ENCODE measurements around the gene OR1F1. TPM values are rescaled to one million over a fixed set of nuclear protein-coding genes. Genes with fewer than 3 reads are reported as not detected.
"Not testable (repeated sequence)": the region's sequence is repeated elsewhere in the genome, so short reads cannot be mapped to it uniquely, and the experiment has no call there.

Gene OR1F1
- total RNA-seq: not detected
- long read RNA-seq: 0 reads

- ATAC-seq (no peak), DNase-seq (no peak)
- intact Hi-C loops (cut with micrococcal nuclease): no loop called here
Observed at GRCh38 chr16:3187798-3188674, at the start of gene OR1F1. OR1F1 (plus strand) TSS chr16:3188204.

GRCh38 chr16:3138342-3138741 is 49.7 kb upstream of the OR1F1 start:
- DNase-seq: no peak

GRCh38 chr16:3138823-3139426 is 49.1 kb upstream of the OR1F1 start:
- DNase-seq (no peak), ATAC-seq (no peak)
- intact Hi-C loops (cut with micrococcal nuclease): no loop called here

More at GRCh38 chr16:3138342-3138741, 49.7 kb upstream of the OR1F1 start:
- intact Hi-C loops (cut with micrococcal nuclease): no loop called here
- no peak for ATAC-seq

GRCh38 chr16:3139561-3139960 is 48.4 kb upstream of the OR1F1 start:
- intact Hi-C loops (cut with micrococcal nuclease): not testable (repeated sequence)

GRCh38 chr16:3140603-3141427 is 47.2 kb upstream of the OR1F1 start:
- intact Hi-C loops (cut with micrococcal nuclease): no loop called here
- ATAC-seq (no peak), DNase-seq (no peak)

More at GRCh38 chr16:3139561-3139960, 48.4 kb upstream of the OR1F1 start:
- not testable (repeated sequence) for DNase-seq, ATAC-seq

GRCh38 chr16:3141781-3142311 is 46.2 kb upstream of the OR1F1 start:
- no peak for DNase-seq
- ATAC-seq: no peak
- intact Hi-C loops (cut with micrococcal nuclease): no loop called here

GRCh38 chr16:3142327-3142726 is 45.7 kb upstream of the OR1F1 start:
- ATAC-seq: no peak
- peak; percentile 28 for DNase-seq
- intact Hi-C loops (cut with micrococcal nuclease): no loop called here

- no peak for ATAC-seq
- intact Hi-C loops (cut with micrococcal nuclease): no loop called here
- no peak for DNase-seq
Observed at GRCh38 chr16:3142770-3143169, 45.2 kb upstream of the OR1F1 start.

GRCh38 chr16:3143189-3143588 is 44.8 kb upstream of the OR1F1 start:
- intact Hi-C loops (cut with micrococcal nuclease): no loop called here
- ATAC-seq (no peak), DNase-seq (no peak)

GRCh38 chr16:3143598-3144320 is 44.2 kb upstream of the OR1F1 start:
- intact Hi-C loops (cut with micrococcal nuclease): no loop called here
- ATAC-seq (peak; percentile 85), DNase-seq (peak; percentile 75)

- intact Hi-C loops (cut with micrococcal nuclease): no loop called here
- ATAC-seq (peak; percentile 11), DNase-seq (no peak)
Observed at GRCh38 chr16:3144321-3144983, 43.6 kb upstream of the OR1F1 start.

- intact Hi-C loops (cut with micrococcal nuclease): no loop called here
- ATAC-seq: no peak
- no peak for DNase-seq
Observed at GRCh38 chr16:3145151-3145550, 42.9 kb upstream of the OR1F1 start.

- no peak for DNase-seq
- intact Hi-C loops (cut with micrococcal nuclease): no loop called here
- no peak for ATAC-seq
Observed at GRCh38 chr16:3145660-3146059, 42.3 kb upstream of the OR1F1 start.

- intact Hi-C loops (cut with micrococcal nuclease): no loop called here
- DNase-seq: no peak
- no peak for ATAC-seq
Observed at GRCh38 chr16:3147046-3147756, 40.8 kb upstream of the OR1F1 start.

GRCh38 chr16:3147757-3148104 is 40.3 kb upstream of the OR1F1 start:
- DNase-seq: no peak
- no peak for ATAC-seq
- intact Hi-C loops (cut with micrococcal nuclease): no loop called here

- intact Hi-C loops (cut with micrococcal nuclease): no loop called here
Observed at GRCh38 chr16:3148256-3149192, 39.5 kb upstream of the OR1F1 start.

GRCh38 chr16:3149193-3149530 is 38.8 kb upstream of the OR1F1 start:
- DNase-seq (no peak), ATAC-seq (no peak)
- intact Hi-C loops (cut with micrococcal nuclease): no loop called here

More at GRCh38 chr16:3148256-3149192, 39.5 kb upstream of the OR1F1 start:
- DNase-seq (no peak), ATAC-seq (no peak)
